HG03025 (cell line): ENCODE measurements around the gene RFPL3.
"Not testable (repeated sequence)": the region's sequence is repeated elsewhere in the genome, so short reads cannot be mapped to it uniquely, and the experiment has no call there.

Experiments
- ATAC-seq: cut with Tn5 transposase; IDR thresholded peaks from one replicate; pipeline ENCODE4 v1.9.1; 2021; ENCODE audit warnings: mild to moderate bottlenecking, moderate library complexity; ENCODE audit not compliant: unreplicated experiment, low FRiP score

RFPL3 gene

GRCh38 chr22:32328306-32329201 is 29.1 kb upstream of the RFPL3 start:
- ATAC-seq, result no peak

GRCh38 chr22:32329202-32329645 is 28.4 kb upstream of the RFPL3 start:
- ATAC-seq, result no peak

GRCh38 chr22:32331236-32331917 is 26.3 kb upstream of the RFPL3 start:
- no peak for ATAC-seq

- no peak for ATAC-seq
Measured at GRCh38 chr22:32331918-32332725, 25.5 kb upstream of the RFPL3 start.

- ATAC-seq, result no peak
Measured at GRCh38 chr22:32333141-32333768, 24.4 kb upstream of the RFPL3 start.

GRCh38 chr22:32333769-32334659 is 23.7 kb upstream of the RFPL3 start:
- no peak for ATAC-seq

- ATAC-seq, result no peak
Measured at GRCh38 chr22:32334660-32335365, 22.9 kb upstream of the RFPL3 start.

GRCh38 chr22:32335471-32335870 is 22.2 kb upstream of the RFPL3 start:
- no peak for ATAC-seq

- no peak for ATAC-seq
Measured at GRCh38 chr22:32336121-32336603, 21.5 kb upstream of the RFPL3 start.

- ATAC-seq, result no peak
Measured at GRCh38 chr22:32336771-32337424, 20.8 kb upstream of the RFPL3 start.

GRCh38 chr22:32337425-32337824 is 20.2 kb upstream of the RFPL3 start:
- ATAC-seq, result not testable (repeated sequence)

- ATAC-seq, result no peak
Measured at GRCh38 chr22:32338757-32339156, 18.9 kb upstream of the RFPL3 start.

GRCh38 chr22:32339190-32340012 is 18.3 kb upstream of the RFPL3 start:
- ATAC-seq, result no peak

GRCh38 chr22:32340411-32340810 is 17.3 kb upstream of the RFPL3 start:
- no peak for ATAC-seq

- ATAC-seq, result no peak
Measured at GRCh38 chr22:32341122-32341740, 16.4 kb upstream of the RFPL3 start.

GRCh38 chr22:32342977-32343376 is 14.7 kb upstream of the RFPL3 start:
- ATAC-seq, result no peak

GRCh38 chr22:32343941-32344340 is 13.7 kb upstream of the RFPL3 start:
- no peak for ATAC-seq
